ENCODE measurements around the gene RREB1.

- TF ChIP-seq POLR2A (IDR thresholded peaks at IDR 0.05; ENCODE audit: low read depth, low read length) (no peak), MXI1 (IDR thresholded peaks at IDR 0.05; ENCODE audit: borderline replicate concordance, low read depth, low read length) (no peak), CTCF (conservative IDR thresholded peaks at IDR 0.05; ENCODE audit: low read depth, low read length) (no peak), RAD21 (IDR thresholded peaks at IDR 0.05; ENCODE audit: low read length) (no peak), CHD1 (IDR thresholded peaks at IDR 0.05; ENCODE audit: low read depth, low read length) (no peak), MAZ (IDR thresholded peaks at IDR 0.05; ENCODE audit: borderline replicate concordance, low read depth, low read length) (no peak)
Observed at GRCh38 chr6:7121700-7122241, 14.0 kb downstream of the RREB1 start.
